ENCODE data around the gene GOLGA6L2.

GOLGA6L2 gene

DNA sequence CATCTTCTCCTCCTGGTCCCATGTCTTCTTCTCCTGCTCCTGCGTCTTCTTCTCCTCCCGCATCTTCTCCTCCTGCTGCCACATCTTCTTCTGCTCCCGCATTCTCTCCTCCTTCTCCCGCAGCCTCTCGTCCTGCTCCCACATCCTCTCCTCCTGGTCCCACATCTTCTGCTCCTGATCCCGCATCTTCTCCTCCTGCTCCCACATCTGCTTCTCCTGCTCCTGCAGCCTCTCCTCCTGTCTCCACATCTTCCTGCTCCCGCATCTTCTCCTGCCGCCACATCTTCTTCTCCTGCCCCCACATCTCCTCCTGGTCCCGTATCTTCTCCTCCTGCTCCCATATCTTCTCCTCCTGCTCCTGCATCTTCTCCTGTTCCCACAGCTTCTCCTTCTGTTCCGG lies 6.4 kb downstream of the GOLGA6L2 start:
- Histone ChIP-seq H3K27ac (ENCODE audit: low read depth, low read length, poor library complexity, severe bottlenecking) (no peak overlapping the region), H2AFZ (ENCODE audit: low read length) (no peak overlapping the region), H3K9me3 (ENCODE audit: low read length) (no peaks in the 10 kb centered on the region), H3K9me2 (ENCODE audit: low read depth, low read length) (no peaks in the 10 kb centered on the region), H4K20me1 (ENCODE audit: insufficient read depth, low read length) (no peaks in the 10 kb centered on the region), H3K4me3 (ENCODE audit: low read depth, low read length, poor library complexity, severe bottlenecking) (no peak overlapping the region), H3K36me3 (ENCODE audit: insufficient read depth, low read length) (no peaks in the 10 kb centered on the region), H3K4me1 (ENCODE audit: insufficient read depth, low read length, severe bottlenecking) (no peaks in the 10 kb centered on the region), H3K4me2 (ENCODE audit: low read length) (no peak overlapping the region), H3K27me3 (ENCODE audit: insufficient read depth, low read length) (no peaks in the 10 kb centered on the region), H3K9ac (ENCODE audit: low read length) (no peak overlapping the region), H3F3A (ENCODE audit: insufficient read depth, low read length) (no peaks in the 10 kb centered on the region), H3K79me2 (ENCODE audit: insufficient read depth, low read length) (no peaks in the 10 kb centered on the region)
- no peak for TF ChIP-seq EZH2 (IDR thresholded peaks at IDR 0.05; ENCODE audit: borderline replicate concordance, low read length)

GRCh38 chr15:23439513-23439912 lies 7.5 kb downstream of the GOLGA6L2 start:
- H4K20me1 ChIP-seq (ENCODE audit: insufficient read depth, low read length): no peaks in the 10 kb centered on the region
- H3F3A ChIP-seq (ENCODE audit: insufficient read depth, low read length): no peaks in the 10 kb centered on the region
- no peaks in the 10 kb centered on the region for H3K27me3 ChIP-seq (ENCODE audit: insufficient read depth, low read length)
- TF ChIP-seq EZH2 (IDR thresholded peaks at IDR 0.05; ENCODE audit: borderline replicate concordance, low read length) (no peak), CTCF (IDR thresholded peaks at IDR 0.05; ENCODE audit: low read length) (no peak)
- no peaks in the 10 kb centered on the region for H3K9me2 ChIP-seq (ENCODE audit: low read depth, low read length)
- H3K4me3 ChIP-seq (ENCODE audit: low read depth, low read length, poor library complexity, severe bottlenecking): no peak overlapping the region
- H3K27ac ChIP-seq (ENCODE audit: low read depth, low read length, poor library complexity, severe bottlenecking): no peak overlapping the region
- no peaks in the 10 kb centered on the region for H3K79me2 ChIP-seq (ENCODE audit: insufficient read depth, low read length)
- no peak overlapping the region for H2AFZ ChIP-seq (ENCODE audit: low read length)
- H3K4me1 ChIP-seq (ENCODE audit: insufficient read depth, low read length, severe bottlenecking): no peaks in the 10 kb centered on the region
- no peaks in the 10 kb centered on the region for H3K36me3 ChIP-seq (ENCODE audit: insufficient read depth, low read length)
- no peak overlapping the region for H3K9ac ChIP-seq (ENCODE audit: low read length)
- H3K4me2 ChIP-seq (ENCODE audit: low read length): no peak overlapping the region
- H3K9me3 ChIP-seq (ENCODE audit: low read length): no peaks in the 10 kb centered on the region

- Histone ChIP-seq H3K36me3 (ENCODE audit: insufficient read depth, low read length) (no peaks in the 10 kb centered on the region), H3K4me3 (ENCODE audit: low read depth, low read length, poor library complexity, severe bottlenecking) (no peak overlapping the region), H3K9me3 (ENCODE audit: low read length) (no peaks in the 10 kb centered on the region), H3K9me2 (ENCODE audit: low read depth, low read length) (no peaks in the 10 kb centered on the region), H3K27ac (ENCODE audit: low read depth, low read length, poor library complexity, severe bottlenecking) (no peak overlapping the region), H2AFZ (ENCODE audit: low read length) (no peak overlapping the region), H3K4me1 (ENCODE audit: insufficient read depth, low read length, severe bottlenecking) (no peaks in the 10 kb centered on the region), H3K9ac (ENCODE audit: low read length) (no peak overlapping the region), H3K79me2 (ENCODE audit: insufficient read depth, low read length) (no peaks in the 10 kb centered on the region), H3F3A (ENCODE audit: insufficient read depth, low read length) (no peaks in the 10 kb centered on the region), H4K20me1 (ENCODE audit: insufficient read depth, low read length) (no peaks in the 10 kb centered on the region), H3K27me3 (ENCODE audit: insufficient read depth, low read length) (no peaks in the 10 kb centered on the region), H3K4me2 (ENCODE audit: low read length) (no peak overlapping the region)
- TF ChIP-seq EZH2 (IDR thresholded peaks at IDR 0.05; ENCODE audit: borderline replicate concordance, low read length) (no peak), CTCF (IDR thresholded peaks at IDR 0.05; ENCODE audit: low read length) (no peak)
Measured at GRCh38 chr15:23438816-23439466, 8.1 kb downstream of the GOLGA6L2 start.

GRCh38 chr15:23437673-23438072 lies 9.4 kb downstream of the GOLGA6L2 start:
- no peaks in the 10 kb centered on the region for H3K79me2 ChIP-seq (ENCODE audit: insufficient read depth, low read length)
- TF ChIP-seq EZH2 (IDR thresholded peaks at IDR 0.05; ENCODE audit: borderline replicate concordance, low read length) (no peak), CTCF (IDR thresholded peaks at IDR 0.05; ENCODE audit: low read length) (no peak)
- H2AFZ ChIP-seq (ENCODE audit: low read length): no peak overlapping the region
- H3K27me3 ChIP-seq (ENCODE audit: insufficient read depth, low read length): no peaks in the 10 kb centered on the region
- H3K4me1 ChIP-seq (ENCODE audit: insufficient read depth, low read length, severe bottlenecking): no peaks in the 10 kb centered on the region
- no peaks in the 10 kb centered on the region for H3K9me3 ChIP-seq (ENCODE audit: low read length)
- H3K4me3 ChIP-seq (ENCODE audit: low read depth, low read length, poor library complexity, severe bottlenecking): no peak overlapping the region
- no peaks in the 10 kb centered on the region for H3K36me3 ChIP-seq (ENCODE audit: insufficient read depth, low read length)
- H3K9ac ChIP-seq (ENCODE audit: low read length): no peak overlapping the region
- no peak overlapping the region for H3K4me2 ChIP-seq (ENCODE audit: low read length)
- no peaks in the 10 kb centered on the region for H4K20me1 ChIP-seq (ENCODE audit: insufficient read depth, low read length)
- no peaks in the 10 kb centered on the region for H3F3A ChIP-seq (ENCODE audit: insufficient read depth, low read length)
- H3K27ac ChIP-seq (ENCODE audit: low read depth, low read length, poor library complexity, severe bottlenecking): no peak overlapping the region
- no peaks in the 10 kb centered on the region for H3K9me2 ChIP-seq (ENCODE audit: low read depth, low read length)

All from OCI-LY1 (cell line).